NCI-H2196 treated with DMSO at 0.1 percent for 48 hours (cell line): Measurements from ENCODE around the gene MAP3K20.
"Not testable (repeated sequence)": the region's sequence is repeated elsewhere in the genome, so short reads cannot be mapped to it uniquely, and the experiment has no call there.

Source experiments
- DNase-seq: peaks from one replicate; lab custom pipeline; 2025; ENCODE audit not compliant: unreplicated experiment; lab: John Stamatoyannopoulos, UW

MAP3K20 gene

DNA sequence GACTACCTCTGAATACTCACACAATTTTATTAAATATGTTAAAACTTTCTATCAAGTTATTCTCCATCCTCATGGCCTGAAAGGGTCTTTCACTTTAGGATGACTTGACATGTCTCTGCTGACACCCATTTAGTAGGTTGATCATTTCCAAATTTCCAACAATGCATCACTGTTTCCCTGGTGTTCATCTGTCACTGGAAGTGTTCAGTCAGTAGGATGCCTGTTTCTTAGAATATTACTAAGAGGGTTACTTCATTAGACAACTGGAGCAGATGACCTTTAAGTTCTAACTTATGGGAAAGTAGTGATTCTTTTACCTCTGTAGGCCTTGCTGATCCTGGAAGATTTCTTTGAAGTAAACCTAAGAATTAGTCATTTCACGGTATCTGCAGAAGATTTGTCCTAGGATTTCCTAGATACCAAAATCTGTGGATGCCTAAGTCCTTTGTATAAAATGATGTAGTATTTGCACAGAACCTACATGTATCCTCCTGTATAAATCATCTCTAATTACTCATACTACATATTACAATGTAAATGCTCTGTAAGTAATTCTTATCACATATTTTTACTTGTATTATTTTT, 77.7 kb downstream of the MAP3K20 start:
- DNase-seq, result no peak

DNA sequence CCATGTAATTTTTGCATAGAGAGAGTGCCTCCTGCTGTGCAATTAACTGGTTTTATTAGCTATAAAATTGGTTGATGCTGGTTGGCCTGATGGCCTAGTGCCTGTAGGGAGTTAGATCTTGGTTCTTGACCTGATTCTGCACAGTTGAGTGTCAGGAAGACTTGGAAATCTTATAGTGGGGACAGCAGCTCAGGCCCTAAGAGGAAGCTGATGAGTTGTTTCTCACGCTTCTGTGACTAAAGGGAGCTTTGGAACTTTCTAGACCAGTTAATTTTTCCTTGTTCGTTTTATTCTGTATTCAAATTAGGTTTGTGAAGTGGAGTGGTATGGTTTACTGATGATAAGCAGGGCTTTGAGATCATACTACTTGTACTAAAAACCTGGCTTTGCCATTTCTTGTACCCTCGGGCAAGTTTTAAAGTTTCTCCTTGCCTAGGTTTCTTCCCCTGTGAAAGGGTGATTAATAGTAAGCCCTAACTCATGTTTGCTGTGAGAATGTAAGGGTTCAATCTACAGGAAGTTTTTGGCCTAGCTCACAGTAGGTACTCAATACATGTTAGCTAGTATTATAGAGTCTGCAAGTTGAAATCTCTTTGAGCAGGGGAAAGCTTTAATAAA, 82.1 kb downstream of the MAP3K20 start:
- DNase-seq, result no peak

- peak; percentile 19 for DNase-seq
These were observed 84.3 kb downstream of the MAP3K20 start for GRCh38 chr2:173159791-173160463.

- DNase-seq, result no peak
These were observed 85.0 kb downstream of the MAP3K20 start for GRCh38 chr2:173160618-173161017.

DNA sequence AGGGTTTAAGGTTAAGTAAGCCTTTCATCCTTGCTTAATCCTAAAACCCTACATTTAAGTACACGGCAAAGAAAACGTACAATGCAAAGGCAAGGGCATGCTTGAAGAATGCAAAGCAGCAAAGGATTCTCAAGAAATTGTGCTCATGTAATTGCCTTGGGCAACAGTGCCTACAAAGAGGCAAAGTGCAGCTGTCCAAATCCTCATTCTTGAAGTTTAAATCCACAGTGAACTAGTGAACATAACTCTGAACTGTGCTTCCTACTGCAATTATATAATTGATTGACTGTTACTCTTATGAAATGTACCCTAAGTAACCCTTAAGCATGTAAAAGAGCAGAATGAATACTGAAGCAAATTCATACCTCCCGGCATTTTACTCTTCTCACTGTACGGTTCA, 85.4 kb downstream of the MAP3K20 start:
- DNase-seq, result no peak

- DNase-seq, result no peak
These were observed 85.9 kb downstream of the MAP3K20 start for GRCh38 chr2:173161507-173161906.

- DNase-seq, result not testable (repeated sequence)
These were observed 87.7 kb downstream of the MAP3K20 start for GRCh38 chr2:173163357-173163756.

- no peak for DNase-seq
These were observed 88.8 kb downstream of the MAP3K20 start for GRCh38 chr2:173164396-173164795.

DNA sequence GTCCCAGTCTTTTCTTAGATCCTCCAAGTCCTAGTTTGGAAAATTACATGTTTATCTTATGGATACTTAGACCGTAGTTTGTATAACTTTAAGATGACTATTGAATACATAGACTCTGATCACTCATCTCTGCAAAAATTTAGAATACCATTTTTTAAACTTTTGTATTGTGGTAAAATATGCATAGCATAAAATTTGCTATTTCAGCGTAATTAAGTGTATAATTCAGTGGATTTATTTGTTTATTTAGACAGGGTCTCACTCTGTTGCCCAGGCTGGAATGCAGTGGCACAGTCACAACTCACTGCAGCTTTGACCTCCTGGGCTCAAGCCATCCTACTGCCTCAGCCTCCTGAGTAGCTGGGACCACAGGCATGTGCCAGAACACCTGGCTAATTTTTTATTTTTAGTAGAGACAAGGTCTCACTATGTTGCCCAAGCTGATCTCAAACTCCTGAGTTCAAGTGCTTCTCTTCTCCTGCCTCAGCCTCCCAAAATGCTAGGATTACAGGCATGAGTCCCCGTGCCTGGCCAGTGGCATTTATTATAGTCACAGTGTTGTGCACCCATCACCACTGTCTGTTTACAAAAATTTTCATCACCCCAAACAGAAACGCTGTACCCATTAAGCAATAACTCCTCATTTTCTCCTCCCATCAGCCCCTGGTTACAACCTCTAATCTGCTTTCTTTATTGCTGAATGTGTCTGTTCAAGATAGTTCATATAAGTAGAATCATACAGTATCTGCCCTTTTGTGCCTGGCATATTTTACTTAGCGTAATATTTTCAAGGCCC, 90.0 kb downstream of the MAP3K20 start:
- DNase-seq, result no peak

DNA sequence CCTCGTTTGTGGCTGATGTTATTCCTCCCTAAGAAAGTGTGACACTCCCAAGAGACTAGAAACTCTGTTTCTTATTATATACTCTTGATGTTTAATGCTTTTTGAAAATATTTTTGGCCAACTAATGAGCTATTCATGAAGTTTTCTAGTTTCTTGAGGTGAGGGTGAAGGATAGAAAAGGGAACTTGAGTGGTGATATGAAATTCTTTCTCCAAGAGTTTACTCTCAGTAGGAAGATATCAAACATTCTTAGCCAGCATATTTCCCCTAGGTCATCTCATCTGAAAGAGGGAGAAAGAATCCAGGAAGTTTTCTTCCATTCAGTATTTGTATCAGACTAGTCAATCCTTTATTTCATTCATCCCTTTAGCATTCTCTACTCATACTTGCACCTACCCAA, 95.7 kb downstream of the MAP3K20 start:
- DNase-seq, result no peak

DNA sequence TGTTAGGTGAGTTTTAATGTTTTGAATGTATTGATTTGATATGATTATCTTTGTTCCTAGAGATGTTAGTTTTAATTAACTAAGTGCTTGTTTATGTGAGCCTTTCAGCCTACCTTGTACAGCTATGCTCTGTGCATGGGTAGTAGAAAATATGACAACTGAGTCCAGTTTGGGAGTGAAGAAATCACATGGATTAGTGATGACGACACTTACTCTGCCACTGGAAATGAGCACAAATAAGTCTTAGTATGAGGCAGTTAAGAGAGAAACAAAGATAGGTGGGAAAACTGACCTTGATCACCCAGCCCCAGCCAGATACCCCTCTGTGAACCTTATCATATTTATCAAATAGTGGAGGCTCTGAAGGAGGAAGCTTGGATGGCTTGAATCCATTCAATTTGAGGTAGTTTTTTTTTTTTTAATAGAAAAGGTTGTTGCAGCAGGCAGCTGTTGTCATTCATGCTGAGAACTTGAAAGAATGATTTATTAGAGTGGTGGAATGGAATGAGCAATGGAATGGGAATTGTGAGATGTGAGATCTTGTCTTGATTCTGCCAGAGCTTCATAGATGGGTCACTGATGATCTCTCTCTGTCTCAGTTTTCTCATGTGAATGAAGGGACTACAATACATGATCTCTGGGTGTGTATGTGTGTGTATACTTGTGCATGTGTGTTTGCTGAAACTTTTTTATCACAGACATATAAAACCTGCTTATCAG, 96.4 kb downstream of the MAP3K20 start:
- no peak for DNase-seq

GRCh38 chr2:173174339-173174738, 98.7 kb downstream of the MAP3K20 start:
- not testable (repeated sequence) for DNase-seq

- no peak for DNase-seq
These were observed 99.6 kb downstream of the MAP3K20 start for GRCh38 chr2:173175222-173175621.

DNA sequence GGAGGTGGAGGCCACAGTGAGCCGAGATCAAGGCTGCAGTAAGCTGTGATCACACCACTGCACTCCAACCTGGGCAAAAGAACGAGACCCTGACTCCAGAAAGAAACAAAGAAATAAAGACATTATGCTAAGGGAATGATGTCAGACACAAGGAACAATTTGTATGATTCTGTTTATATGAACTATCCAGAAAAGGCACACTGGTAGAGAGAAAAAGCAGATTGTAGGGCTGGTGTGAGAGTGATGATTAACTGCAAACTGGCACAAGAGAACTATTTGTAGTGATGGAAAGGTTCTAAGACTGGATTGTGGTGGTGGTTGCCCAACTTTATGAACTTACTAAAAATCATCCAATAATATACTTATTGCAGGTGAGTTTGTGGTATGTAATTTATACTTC, 106.3 kb downstream of the MAP3K20 start:
- no peak for DNase-seq

DNA sequence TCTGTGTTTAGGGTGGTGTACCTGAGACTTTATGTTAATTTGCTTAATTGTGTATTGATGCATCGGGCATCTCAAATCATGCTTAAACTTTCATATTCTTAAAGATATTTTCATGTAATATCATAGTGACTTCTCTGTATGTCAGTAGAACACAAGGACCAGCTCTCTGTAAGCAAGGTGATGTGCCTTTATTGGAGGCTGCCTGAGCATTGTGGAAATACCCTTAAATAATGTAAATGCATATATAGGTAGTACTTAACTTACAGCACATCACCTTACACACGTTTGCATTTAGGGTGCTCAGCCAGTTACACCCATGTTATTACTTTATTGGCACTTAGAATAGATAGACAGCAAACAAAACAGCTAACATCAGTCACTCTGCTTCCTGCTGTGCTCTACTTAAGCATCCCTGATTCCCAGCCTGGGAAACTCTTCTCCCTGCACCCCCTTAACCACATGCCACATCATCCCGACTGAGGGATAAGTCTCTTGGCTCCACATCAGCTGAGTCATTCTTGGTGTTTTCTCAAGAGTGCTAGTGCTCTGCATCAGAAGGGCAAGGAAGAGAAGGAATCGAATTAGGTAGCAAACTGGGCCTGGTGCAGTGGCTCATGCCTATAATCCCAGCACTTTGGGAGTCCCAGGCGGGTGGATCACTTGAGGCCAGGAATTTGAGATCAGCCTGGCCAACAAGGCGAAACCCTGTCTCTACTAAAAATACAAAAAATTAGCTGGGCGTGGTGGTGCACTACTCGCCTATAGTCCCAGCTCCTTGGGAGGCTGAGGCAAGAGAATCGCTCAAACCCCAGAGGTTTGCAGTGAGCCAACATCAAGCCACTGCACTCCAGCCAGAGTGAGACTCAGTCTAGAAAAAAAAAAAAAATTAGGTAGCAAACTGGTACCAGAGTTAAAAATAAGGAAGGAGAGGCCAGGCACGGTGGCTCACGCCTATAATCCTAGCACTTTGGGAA, 108.7 kb downstream of the MAP3K20 start:
- no peak for DNase-seq

DNA sequence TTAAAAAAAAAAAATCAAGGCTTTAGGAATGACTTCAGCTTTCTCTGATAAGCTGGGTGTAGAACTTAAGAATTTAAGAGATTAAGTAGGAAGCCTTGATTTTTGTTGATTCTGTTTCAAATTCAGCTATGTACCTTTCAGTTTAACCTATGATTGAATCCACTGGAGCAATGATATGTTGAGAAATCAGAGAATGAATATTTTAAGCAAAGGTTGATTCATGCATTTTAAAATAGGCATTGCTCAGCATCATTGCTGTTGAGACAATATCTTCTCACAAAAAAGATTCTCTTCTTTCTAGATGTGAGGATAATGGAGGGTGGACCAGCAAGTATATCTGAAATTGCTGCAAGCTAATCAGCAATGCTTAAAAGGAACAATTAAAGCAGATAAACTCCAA, 109.8 kb downstream of the MAP3K20 start:
- no peak for DNase-seq

DNA sequence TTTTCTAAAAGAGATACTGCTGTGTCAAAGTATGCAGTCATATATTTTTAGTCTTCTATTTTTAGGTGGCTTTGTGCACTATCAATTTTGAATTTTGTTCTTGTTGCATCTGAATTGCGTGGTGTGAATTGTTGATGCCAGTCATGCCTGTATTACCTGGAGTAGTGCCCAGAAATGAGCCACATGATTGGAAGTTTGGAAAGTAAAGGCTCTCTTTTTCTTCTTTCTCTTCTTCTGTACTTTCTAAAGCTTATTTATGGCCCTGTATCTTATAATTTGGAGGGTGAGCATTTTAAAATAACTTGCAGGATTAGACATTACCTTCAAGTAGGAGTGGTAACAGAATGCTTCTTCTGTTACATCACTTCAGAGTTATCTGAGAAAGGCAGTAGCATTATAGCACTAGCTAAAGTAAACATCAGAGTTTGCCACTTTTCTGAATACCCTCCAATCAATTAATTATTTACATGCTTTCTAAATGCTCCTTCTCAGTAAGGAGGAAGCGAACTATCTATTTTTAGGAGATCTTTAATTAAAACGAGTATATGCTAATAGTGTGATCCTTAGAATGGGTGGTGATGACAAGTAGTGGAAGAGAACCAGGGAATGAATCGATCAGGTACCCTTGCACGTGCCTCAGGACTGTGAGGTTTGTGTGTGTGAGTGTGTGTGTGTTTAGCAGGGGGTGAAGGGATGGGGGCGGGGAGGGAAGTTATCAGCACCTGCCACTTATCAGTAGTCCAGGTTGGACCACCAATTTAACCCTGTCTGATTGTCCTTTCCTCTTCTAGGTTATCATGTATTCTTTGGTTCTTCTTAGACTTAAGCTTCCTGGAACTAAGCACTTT, 112.5 kb downstream of the MAP3K20 start:
- DNase-seq, result no peak

- DNase-seq, result no peak
These were observed 116.0 kb downstream of the MAP3K20 start for GRCh38 chr2:173191601-173192000.

GRCh38 chr2:173192071-173192470, 116.4 kb downstream of the MAP3K20 start:
- no peak for DNase-seq
